Heart left ventricle (tissue), 13 donors: ENCODE measurements around the gene FAM89A.

Experiments
- CTCF ChIP-seq, 12 donors: fragments of 200-600 bp; sonication (generic) in 4 of 12; IDR thresholded peaks; one replicate each; pipeline versions ENCODE4 v1.5.0 to v1.8.0; 2018 to 2022; ENCODE audit warnings: antibody characterized with exemption in 12 of 12, mild to moderate bottlenecking in 5 of 12
- POLR2A ChIP-seq, 2 donors: fragments of 450-650 bp; IDR thresholded peaks; one replicate each; pipeline ENCODE4 v1.6.1; 2017; ENCODE audit warnings: antibody characterized with exemption in 2 of 2, mild to moderate bottlenecking in 2 of 2, moderate library complexity in 2 of 2
- donor health status: ischemic (EF 13 %, LVEDD 7.1; RV severe dilation, severe dysfunction).
- donor health status: DM: no; HTN: yes; CAD: no.
- donor health status: DM: no; HTN: no; CAD: no.
- donor health status: ischemic (EF 25% LVEDD 6.9; RV normal size, moderate dysfunction).
- donor health status: ischemic (EF 25% LVEDD 5.7; RV mildly dilated, moderate dysfunction).
- donor health status: ischemic (EF 35%, LVEDD 5.7; RV mildly dilated, moderate dysfunction).
- donor health status: nonischemic (EF 11% LVEDD 7.7; RV severe dilation, severe dysfunction).
- donor health status: DM: yes; HTN: yes; CAD: no.
- donor health status: PGD.
- donor health status: ischemic (EF 29% LVEDD 5.4; RV normal size, mild dysfunction).
- donor health status: nonischemic (EF 23%, LVEDD 6.1; RV moderate dilation, normal function).

GRCh38 chr1:231040019-231040799 lies at the start of gene FAM89A:
- TF ChIP-seq CTCF (IDR thresholded peaks at IDR 0.05), result no peak
- peak in 1 of 2 donors; percentile 21 for TF ChIP-seq POLR2A (IDR thresholded peaks at IDR 0.05)
